HepG2 (cell line): ENCODE measurements around the gene MCTS1. TPM values are rescaled to one million over a fixed set of nuclear protein-coding genes. Genes with fewer than 3 reads are reported as not detected.

Source experiments
- ATAC-seq: fragments of 200-7000 bp; cut with Tn5 transposase; 3 replicates; pipeline ENCODE4 v1.9.1; 2020; ENCODE audit warnings: mild to moderate bottlenecking, moderate library complexity
- BruUV-seq: library from RNA; stranded (reverse); fragments of 400-500 nt; replicated peaks from 2 replicates; lab custom pipeline; 2021; lab: Mats Ljungman, UMichigan
- CTCF ChIA-PET: fragments of 300-600 bp; formaldehyde crosslinking; extraction: SDS; loops from one replicate; lab custom pipeline; 2021; ENCODE audit warnings: low total read pairs, inconsistent platforms, low intra/inter-chr PET ratio; lab: Yijun Ruan, JAX
- POLR2A ChIA-PET: fragments of 350-600 bp; sonication (Branson Sonifier 250); formaldehyde crosslinking; loops from one replicate; lab custom pipeline; 2020; ENCODE audit warnings: antibody characterized with exemption, inconsistent platforms; lab: Yijun Ruan, JAX
- DNase-seq: peaks from one replicate; pipeline ENCODE4 v3.0.0-alpha.2; 2015; ENCODE audit warnings: low spot score
- FAIRE-seq: peaks from 3 replicates; lab custom pipeline; 2011; peaks lifted over from hg19 to GRCh38; lab: Jason Lieb, UNC
- H2AFZ ChIP-seq: one replicate; pipeline ENCODE4 v1.6.1; 2011; ENCODE audit warnings: low read length, inconsistent platforms
- H3K27ac ChIP-seq: fragments of 300-600 bp; 3 replicates; pipeline ENCODE4 v1.8.0; 2011; ENCODE audit warnings: mixed run types, mild to moderate bottlenecking, mixed read lengths, low read length, inconsistent platforms; ENCODE audit not compliant: insufficient read depth; ENCODE audit errors: extremely low read length
- H3K27me3 ChIP-seq, 2 experiments: fragments of 200-600 bp in 1 of 2; 2 replicates in 1 of 2; 3 replicates in 1 of 2; pipeline versions ENCODE4 v1.6.0 to v1.8.0; 2011; ENCODE audit warnings: low read length in 2 of 2, mild to moderate bottlenecking in 2 of 2, moderate library complexity in 2 of 2, inconsistent platforms in 1 of 2; ENCODE audit not compliant: insufficient read depth in 2 of 2, control insufficient read depth in 1 of 2
- H3K36me3 ChIP-seq, 2 experiments: fragments of 200-600 bp in 1 of 2; replicated peaks in 1 of 2; 2 replicates in 1 of 2; 3 replicates in 1 of 2; pipeline versions ENCODE4 v1.5.1 to v1.8.0; 2011; ENCODE audit warnings: low read length in 2 of 2, inconsistent platforms in 1 of 2; ENCODE audit not compliant: insufficient read depth in 2 of 2, control insufficient read depth in 1 of 2
- H3K4me1 ChIP-seq: 2 replicates; pipeline ENCODE4 v1.5.1; 2012; ENCODE audit warnings: low read length, inconsistent platforms; ENCODE audit not compliant: insufficient read depth
- H3K4me2 ChIP-seq: 2 replicates; pipeline ENCODE4 v1.6.0; 2011; ENCODE audit warnings: low read depth, low read length, inconsistent platforms
- H3K4me3 ChIP-seq, 3 experiments: fragments of 200-600 bp in 1 of 3; sonication (generic), shearing (Covaris generic) in 1 of 3; replicated peaks in 1 of 3; 2 replicates each; pipeline ENCODE4 v1.5.1; 2011 to 2016; ENCODE audit warnings: low read length in 3 of 3, inconsistent platforms in 2 of 3, low read depth in 2 of 3, mild to moderate bottlenecking in 2 of 3, control low read depth in 1 of 3, mixed read lengths in 1 of 3; ENCODE audit not compliant: insufficient read depth in 1 of 3
- H3K79me2 ChIP-seq: one replicate; pipeline ENCODE4 v1.6.1; 2011; ENCODE audit warnings: low read length, inconsistent platforms; ENCODE audit not compliant: insufficient read depth
- H3K9ac ChIP-seq: 2 replicates; pipeline ENCODE4 v1.6.0; 2011; ENCODE audit warnings: mild to moderate bottlenecking, low read depth, low read length, inconsistent platforms; ENCODE audit not compliant: insufficient read depth
- H3K9me3 ChIP-seq: 2 replicates; pipeline ENCODE4 v1.5.1; 2012; ENCODE audit warnings: mild to moderate bottlenecking, low read length
- H4K20me1 ChIP-seq: 2 replicates; pipeline ENCODE4 v1.6.0; 2011; ENCODE audit warnings: inconsistent platforms, mild to moderate bottlenecking, low read length, moderate library complexity; ENCODE audit not compliant: insufficient read depth
- BHLHE40 ChIP-seq: IDR thresholded peaks from 2 replicates; pipeline ENCODE4 v1.6.1; 2011; ENCODE audit warnings: low read length, improper control_type of control experiment
- BORCS8-MEF2B ChIP-seq: sonication (generic); formaldehyde crosslinking; IDR thresholded peaks from 2 replicates; pipeline ENCODE4 v1.8.0; 2022; ENCODE audit warnings: mild to moderate bottlenecking, missing genetic modification reagents
- CAMTA2 ChIP-seq: sonication (generic); formaldehyde crosslinking; IDR thresholded peaks from 2 replicates; pipeline ENCODE4 v1.4.0; 2020; ENCODE audit warnings: mild to moderate bottlenecking, missing genetic modification reagents, borderline replicate concordance
- HOXA5 ChIP-seq: sonication (generic); formaldehyde crosslinking; IDR thresholded peaks from 2 replicates; pipeline ENCODE4 v1.4.0; 2020; ENCODE audit warnings: missing genetic modification reagents
- ISX ChIP-seq: sonication (generic); formaldehyde crosslinking; conservative IDR thresholded peaks from 2 replicates; pipeline ENCODE4 v1.5.0; 2020; ENCODE audit warnings: missing genetic modification reagents
- MTF2 ChIP-seq: sonication (generic); formaldehyde crosslinking; IDR thresholded peaks from 2 replicates; pipeline ENCODE4 v1.5.0; 2020; ENCODE audit warnings: missing genetic modification reagents, borderline replicate concordance
- NFKBIZ ChIP-seq: IDR thresholded peaks from 2 replicates; pipeline ENCODE4 v1.6.1; 2018; ENCODE audit warnings: missing genetic modification reagents, missing compliant biosample characterization
- NPAS2 ChIP-seq: sonication (generic); formaldehyde crosslinking; IDR thresholded peaks from 2 replicates; pipeline ENCODE4 v1.8.0; 2022; ENCODE audit warnings: mild to moderate bottlenecking, missing genetic modification reagents, borderline replicate concordance
- RBM39 ChIP-seq: fragments of 200-400 bp; formaldehyde crosslinking; IDR thresholded peaks from one replicate; pipeline ENCODE4 v1.6.1; 2018; ENCODE audit warnings: antibody characterized with exemption, mild to moderate bottlenecking, low read depth, low read length; ENCODE audit not compliant: poor library complexity, severe bottlenecking
- U2AF1 ChIP-seq: fragments of 200-400 bp; formaldehyde crosslinking; optimal IDR thresholded peaks from 2 replicates; pipeline ENCODE3; 2017; ENCODE audit warnings: mild to moderate bottlenecking, low read depth, low read length
- ZNF225 ChIP-seq: sonication (generic); formaldehyde crosslinking; IDR thresholded peaks from 2 replicates; pipeline ENCODE4 v1.4.0; 2020; ENCODE audit warnings: mild to moderate bottlenecking, missing genetic modification reagents
- ZNF274 ChIP-seq: sonication (generic); formaldehyde crosslinking; IDR thresholded peaks from 2 replicates; pipeline ENCODE4 v1.5.1; 2020; ENCODE audit warnings: mild to moderate bottlenecking, missing genetic modification reagents
- ZNF337 ChIP-seq: sonication (generic); formaldehyde crosslinking; IDR thresholded peaks from 2 replicates; pipeline ENCODE4 v1.5.1; 2020; ENCODE audit warnings: missing genetic modification reagents, low read depth, mild to moderate bottlenecking, borderline replicate concordance
- ZNF33B ChIP-seq: sonication (generic); formaldehyde crosslinking; IDR thresholded peaks from 2 replicates; pipeline ENCODE4 v1.5.1; 2020; ENCODE audit warnings: mild to moderate bottlenecking, missing genetic modification reagents
- ZNF572 ChIP-seq: sonication (generic); formaldehyde crosslinking; IDR thresholded peaks from 2 replicates; pipeline ENCODE4 v1.5.1; 2020; ENCODE audit warnings: mild to moderate bottlenecking, missing genetic modification reagents
- ZNF672 ChIP-seq: sonication (generic); formaldehyde crosslinking; IDR thresholded peaks from 2 replicates; pipeline ENCODE4 v1.8.1; 2022; ENCODE audit warnings: missing genetic modification reagents
- WGBS: methylation state at CpG from one replicate; pipeline ENCODE4 v1.1.6; 2017; ENCODE audit warnings: low lambda C conversion rate; 5-methylcytosine and 5-hydroxymethylcytosine counted together
- in situ Hi-C: cut with HindIII; loops from 2 replicates; pipeline ENCODE4 v1.10.0; 2017; ENCODE audit warnings: low pct_unique_long_range_greater_than_20kb; ENCODE audit not compliant: extremely low pct_ligation_motif_present
- intact Hi-C: fragments of 100-400 bp; cut with micrococcal nuclease; formaldehyde crosslinking; loops from one replicate; pipeline ENCODE4 v1.10.0; 2022; ENCODE audit not compliant: unreplicated experiment
- polyA plus RNA-seq, 8 experiments: library from polyadenylated mRNA; depleted of rRNA in 3 of 8; stranded (reverse) in 7 of 8; unstranded in 1 of 8; fragments of >200 nt; fragmentation: Illumina TruSeq in 4 of 8; extraction: Trizol in 4 of 8; gene quantifications; 2 replicates each; pipeline versions ENCODE4 v1.2.1 to v1.2.3, GENCODE V29; 2011 to 2016; ENCODE audit warnings: low read depth in 4 of 8, missing spikeins in 1 of 8, mixed read lengths in 1 of 8; ENCODE audit not compliant: insufficient read depth in 1 of 8
- total RNA-seq, 5 experiments: library from RNA; depleted of rRNA; stranded (reverse); fragments of >200 nt; fragmentation: Illumina TruSeq; extraction: Trizol; gene quantifications; 2 replicates each; pipeline ENCODE4 v1.2.3, GENCODE V29; 2016; ENCODE audit warnings: low read depth in 1 of 5

The MCTS1 gene
- total and polyA plus RNA-seq, 2 of the 13 experiments (the other 11 are each of a cell fraction or from before 2014, with no cell fraction given): 30.1 to 59.0 TPM

GRCh38 chrX:120625371-120625770 lies 21.5 kb downstream of the MCTS1 start:
- WGBS: 100% methylated on average over 2 of the region's 2 CpGs
- H3K4me1 ChIP-seq: peaks cover 10% of the 10 kb centered on the region
- in situ Hi-C loops (loop anchor here (10.0 kb wide), 1 partner anchor 61 kb away; the partner anchor contains the start of gene CUL4B), intact Hi-C loops (no loop called here)
- no peak overlapping the region for H3K4me2 ChIP-seq
- H3K27ac ChIP-seq: no peak overlapping the region
- no peaks in the 10 kb centered on the region for H3K27me3 ChIP-seq
- H2AFZ ChIP-seq: no peak overlapping the region
- FAIRE-seq (no peak), DNase-seq (no peak), ATAC-seq (no peak)
- no TSS peak for BruUV-seq
- H3K79me2 ChIP-seq: peaks cover 7% of the 10 kb centered on the region
- no peaks in the 10 kb centered on the region for H3K36me3 ChIP-seq
- CTCF ChIA-PET: no interaction called here
- no peak overlapping the region for H3K9ac ChIP-seq
- POLR2A ChIA-PET: no interaction called here
- no peak overlapping the region for H3K4me3 ChIP-seq
- TF ChIP-seq ZNF672 (CRISPR knock-in tag): no peak
- no peak for TF ChIP-seq CAMTA2
- TF ChIP-seq ZNF337 (CRISPR knock-in tag): no peak
- no peak for TF ChIP-seq BORCS8-MEF2B (CRISPR knock-in tag)
- no peak for TF ChIP-seq U2AF1
- TF ChIP-seq ZNF225: no peak
- no peak for TF ChIP-seq ZNF274 (CRISPR knock-in tag)
- TF ChIP-seq BHLHE40: no peak
- no peak for TF ChIP-seq ZNF33B (CRISPR knock-in tag)
- TF ChIP-seq NPAS2 (CRISPR knock-in tag): no peak
- no peak for TF ChIP-seq MTF2 (CRISPR knock-in tag)
- TF ChIP-seq NFKBIZ (CRISPR knock-in tag): no peak
- no peak for TF ChIP-seq RBM39
- TF ChIP-seq HOXA5: no peak
- TF ChIP-seq ZNF572 (CRISPR knock-in tag): no peak
- TF ChIP-seq ISX: no peak
- H3K9me3 ChIP-seq: no peaks in the 10 kb centered on the region
- H4K20me1 ChIP-seq: no peaks in the 10 kb centered on the region
